Testis (tissue), 3 donors: Measurements from ENCODE around the gene BMPR1B. TPM values are rescaled to one million over a fixed set of nuclear protein-coding genes. Genes with fewer than 3 reads are reported as not detected.

ENCODE experiments used
- DNase-seq: peaks from one replicate; pipeline ENCODE4 v3.0.0-alpha.2; 2019
- H3K27ac ChIP-seq, 2 donors: fragments of 200-600 bp; sonication (generic); one replicate each; pipeline ENCODE4 v1.5.1; 2019
- H3K27me3 ChIP-seq: fragments of 200-600 bp; sonication (generic); one replicate; pipeline ENCODE4 v1.5.1; 2019
- H3K36me3 ChIP-seq: fragments of 200-600 bp; sonication (generic); one replicate; pipeline ENCODE4 v1.5.1; 2017; ENCODE audit warnings: low read depth; ENCODE audit errors: missing control alignments
- H3K4me1 ChIP-seq: fragments of 200-600 bp; sonication (generic); one replicate; pipeline ENCODE4 v1.5.1; 2019
- H3K4me3 ChIP-seq, 2 donors: fragments of 200-600 bp; sonication (generic); one replicate each; pipeline ENCODE4 v1.5.1; 2017 to 2019
- H3K9me3 ChIP-seq: fragments of 200-600 bp; sonication (generic); one replicate; pipeline ENCODE4 v1.5.1; 2017
- CTCF ChIP-seq, 3 experiments: fragments of 450-650 bp in 2 of 3; fragments of 200-600 bp in 1 of 3; sonication (generic) in 1 of 3; IDR thresholded peaks; one replicate each; pipeline ENCODE4 v1.5.1; 2016 to 2019; ENCODE audit warnings: antibody characterized with exemption in 3 of 3, mild to moderate bottlenecking in 2 of 3, moderate library complexity in 1 of 3
- POLR2A ChIP-seq: fragments of 450-650 bp; IDR thresholded peaks from one replicate; pipeline ENCODE4 v1.6.1; 2017; ENCODE audit warnings: antibody characterized with exemption, mild to moderate bottlenecking, moderate library complexity
- WGBS, 2 donors: methylation state at CpG; one replicate each; pipeline ENCODE4 v1.1.5; 2018; 5-methylcytosine and 5-hydroxymethylcytosine counted together
- intact Hi-C: fragments of 100-400 bp; cut with DNase I; formaldehyde crosslinking; loops from one replicate; pipeline ENCODE4 v1.15.1; 2023; ENCODE audit warnings: low total_unique reads
- polyA plus RNA-seq: library from polyadenylated mRNA; stranded (reverse); fragments of 350-450 nt; fragmentation: Illumina TruSeq; extraction: RNeasy Lipid Tissue Mini Kit (QIAGEN cat#74804); gene quantifications from one replicate; pipeline ENCODE4 v1.2.3, GENCODE V29; 2014; ENCODE audit warnings: low read depth, low replicate concordance; ENCODE audit not compliant: insufficient read depth
- total RNA-seq, 2 donors: library from RNA; depleted of rRNA; stranded (reverse); fragments of >200 nt; gene quantifications; one replicate each; pipeline ENCODE4 v1.2.3, GENCODE V29; 2016

Gene BMPR1B
- total and polyA plus RNA-seq, 3 donors from 2014 or later = 7.5 to 13.0 (median 9.1) TPM

GRCh38 chr4:94765174-94765573 is 7.4 kb downstream of the BMPR1B start:
- Histone ChIP-seq H3K4me1 (peaks cover 7% of the 10 kb centered on the region), H3K9me3 (no peaks in the 10 kb centered on the region), H3K36me3 (no peaks in the 10 kb centered on the region), H3K4me3 (no peak overlapping the region), H3K27ac (no peak overlapping the region), H3K27me3 (no peaks in the 10 kb centered on the region)
- TF ChIP-seq POLR2A = no peak
- TF ChIP-seq CTCF (IDR thresholded peaks at IDR 0.05) = no peak
- 56 to 71% methylated on average over 3 of the region's 3 CpGs for WGBS, 2 donors
- no peak for DNase-seq
- intact Hi-C loops = no loop called here

DNA sequence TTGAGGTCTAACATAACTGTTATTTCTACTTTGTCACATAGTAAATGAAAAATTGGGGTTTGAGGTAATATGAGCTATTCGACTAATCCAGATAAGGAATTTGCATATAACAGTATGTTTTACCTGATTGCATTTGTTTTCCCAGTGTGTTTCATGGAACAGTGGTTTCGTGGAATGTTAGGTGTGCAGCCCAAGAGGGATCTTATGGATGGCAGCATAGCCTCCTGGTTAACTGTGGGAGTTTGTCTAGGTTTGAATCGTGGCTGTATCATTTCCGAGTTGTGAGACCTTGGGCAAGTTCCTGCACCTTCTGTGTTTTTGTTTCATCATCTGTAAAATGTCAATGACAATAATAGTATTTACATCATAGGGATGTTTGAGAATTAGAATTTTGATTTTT is 7.9 kb downstream of the BMPR1B start:
- intact Hi-C loops = no loop called here
- Histone ChIP-seq H3K36me3 (no peaks in the 10 kb centered on the region), H3K4me1 (peaks cover 7% of the 10 kb centered on the region), H3K27ac (no peak overlapping the region), H3K9me3 (no peaks in the 10 kb centered on the region), H3K27me3 (no peaks in the 10 kb centered on the region), H3K4me3 (no peak overlapping the region)
- no peak for TF ChIP-seq POLR2A
- TF ChIP-seq CTCF (IDR thresholded peaks at IDR 0.05) = no peak
- DNase-seq = no peak
- WGBS, 2 donors = 62 to 63% methylated on average over 4 of the region's 4 CpGs

GRCh38 chr4:94766856-94767255 is 9.1 kb downstream of the BMPR1B start:
- intact Hi-C loops = no loop called here
- peaks cover 7% of the 10 kb centered on the region for H3K4me1 ChIP-seq
- H3K27ac ChIP-seq = no peak overlapping the region
- DNase-seq = no peak
- 79 to 91% methylated on average over 3 of the region's 3 CpGs for WGBS, 2 donors
- H3K4me3 ChIP-seq = no peak overlapping the region
- no peaks in the 10 kb centered on the region for H3K36me3 ChIP-seq
- TF ChIP-seq POLR2A = no peak
- no peak for TF ChIP-seq CTCF (IDR thresholded peaks at IDR 0.05)
- H3K9me3 ChIP-seq = no peaks in the 10 kb centered on the region
- H3K27me3 ChIP-seq = no peaks in the 10 kb centered on the region

DNA sequence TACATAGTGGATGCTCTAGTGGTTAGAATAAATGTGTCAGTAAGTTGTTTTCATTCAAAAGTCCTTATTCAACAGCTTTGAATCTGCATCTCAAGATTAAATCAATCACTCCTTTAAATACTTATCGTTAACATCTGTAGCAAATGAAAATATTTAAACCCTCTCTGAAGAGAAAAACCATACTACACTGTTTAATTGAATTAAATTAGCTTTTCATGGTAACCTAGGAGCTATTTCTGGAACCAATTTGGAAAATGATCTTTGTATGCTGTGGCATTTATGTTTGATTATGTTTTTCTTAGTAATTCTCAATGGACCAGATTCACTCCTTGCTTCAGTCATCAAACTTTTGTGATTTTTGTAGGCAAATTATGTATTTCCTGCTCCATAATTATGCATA is 9.7 kb downstream of the BMPR1B start:
- DNase-seq = no peak
- H3K27ac ChIP-seq = no peak overlapping the region
- intact Hi-C loops = no loop called here
- WGBS, 2 donors = 94 to 96% methylated on average over 1 of the region's 1 CpG
- H3K27me3 ChIP-seq = no peaks in the 10 kb centered on the region
- TF ChIP-seq CTCF (IDR thresholded peaks at IDR 0.05) (no peak), POLR2A (no peak)
- H3K9me3 ChIP-seq = no peaks in the 10 kb centered on the region
- H3K4me1 ChIP-seq = peaks cover 7% of the 10 kb centered on the region
- H3K4me3 ChIP-seq = no peak overlapping the region
- no peaks in the 10 kb centered on the region for H3K36me3 ChIP-seq

GRCh38 chr4:94782707-94783106 is 25.0 kb downstream of the BMPR1B start:
- 50 to 76% methylated on average over 1 of the region's 1 CpG for WGBS, 2 donors
- H3K27me3 ChIP-seq = no peaks in the 10 kb centered on the region
- H3K9me3 ChIP-seq = no peaks in the 10 kb centered on the region
- H3K36me3 ChIP-seq = no peaks in the 10 kb centered on the region
- no peak for TF ChIP-seq CTCF (IDR thresholded peaks at IDR 0.05)
- TF ChIP-seq POLR2A = no peak
- H3K4me3 ChIP-seq = no peak overlapping the region
- no peak overlapping the region for H3K27ac ChIP-seq
- DNase-seq = no peak
- H3K4me1 ChIP-seq = no peaks in the 10 kb centered on the region
- intact Hi-C loops = no loop called here
